GM23338 (cell line): ENCODE measurements around the gene ABHD16A. TPM values are rescaled to one million over a fixed set of nuclear protein-coding genes. Genes with fewer than 3 reads are reported as not detected.

Experiments
- ATAC-seq: fragments of 200-7000 bp; cut with Tn5 transposase; 3 replicates; pipeline ENCODE4 v1.9.1; 2020
- DNase-seq: peaks from one replicate; pipeline ENCODE4 v3.0.0-alpha.2; 2015; ENCODE audit warnings: low spot score
- H2AFZ ChIP-seq: fragments of 200-600 bp; sonication (generic); 2 replicates; pipeline ENCODE4 v1.8.0; 2016; ENCODE audit warnings: antibody characterized with exemption, mild to moderate bottlenecking, moderate library complexity
- H3F3A ChIP-seq: fragments of 200-600 bp; sonication (generic); replicated peaks from 2 replicates; pipeline ENCODE4 v1.8.0; 2017; ENCODE audit warnings: antibody characterized with exemption, mixed run types, low read depth
- H3K27ac ChIP-seq: fragments of 200-600 bp; sonication (generic); 2 replicates; pipeline ENCODE4 v1.6.1; 2016; ENCODE audit warnings: low read depth
- H3K27me3 ChIP-seq: fragments of 200-600 bp; sonication (generic); 2 replicates; pipeline ENCODE4 v1.8.0; 2016; ENCODE audit warnings: mild to moderate bottlenecking, mixed run types, moderate library complexity; ENCODE audit not compliant: insufficient read depth
- H3K36me3 ChIP-seq: fragments of 200-600 bp; sonication (generic); 2 replicates; pipeline ENCODE4 v1.8.0; 2016; ENCODE audit warnings: mild to moderate bottlenecking; ENCODE audit not compliant: insufficient read depth
- H3K4me1 ChIP-seq: fragments of 200-600 bp; sonication (generic); 2 replicates; pipeline ENCODE4 v1.8.0; 2016; ENCODE audit warnings: mild to moderate bottlenecking, moderate library complexity; ENCODE audit not compliant: insufficient read depth
- H3K4me2 ChIP-seq: fragments of 200-600 bp; sonication (generic); 2 replicates; pipeline ENCODE4 v1.7.1; 2017; ENCODE audit warnings: mixed run types
- H3K4me3 ChIP-seq: fragments of 200-600 bp; sonication (generic); 2 replicates; pipeline ENCODE4 v1.6.1; 2016; ENCODE audit warnings: mixed run types
- H3K79me2 ChIP-seq: fragments of 200-600 bp; sonication (generic); replicated peaks from 2 replicates; pipeline ENCODE4 v1.8.0; 2017; ENCODE audit warnings: mild to moderate bottlenecking; ENCODE audit not compliant: insufficient read depth
- H3K9me2 ChIP-seq: fragments of 200-600 bp; sonication (generic); 2 replicates; pipeline ENCODE4 v1.8.0; 2017; ENCODE audit not compliant: insufficient read depth
- H4K20me1 ChIP-seq: fragments of 200-600 bp; sonication (generic); replicated peaks from 2 replicates; pipeline ENCODE4 v1.8.0; 2017; ENCODE audit warnings: mild to moderate bottlenecking; ENCODE audit not compliant: insufficient read depth
- H3K27ac Mint-ChIP-seq: 2 replicates; pipeline ENCODE4 v1.8.0; 2020; ENCODE audit warnings: inconsistent platforms, mild to moderate bottlenecking, moderate library complexity, mixed read lengths
- H3K27me3 Mint-ChIP-seq: 3 replicates; pipeline ENCODE4 v1.8.0; 2022; ENCODE audit warnings: low read depth, mild to moderate bottlenecking, moderate library complexity, mixed read lengths, inconsistent platforms; ENCODE audit not compliant: insufficient read depth, poor library complexity
- H3K36me3 Mint-ChIP-seq: 3 replicates; pipeline ENCODE4 v1.8.0; 2021; ENCODE audit warnings: low read depth, mild to moderate bottlenecking, inconsistent platforms, moderate library complexity, mixed read lengths
- H3K4me1 Mint-ChIP-seq: 3 replicates; pipeline ENCODE4 v1.8.0; 2020; ENCODE audit warnings: mild to moderate bottlenecking, inconsistent platforms, mixed read lengths
- H3K4me3 Mint-ChIP-seq: 3 replicates; pipeline ENCODE4 v1.8.0; 2021; ENCODE audit warnings: moderate library complexity, mild to moderate bottlenecking, inconsistent platforms, mixed read lengths
- H3K9me3 Mint-ChIP-seq: 3 replicates; pipeline ENCODE4 v1.8.0; 2020; ENCODE audit warnings: moderate library complexity, mild to moderate bottlenecking, inconsistent platforms, mixed read lengths
- ETS1 ChIP-seq: IDR thresholded peaks from 2 replicates; pipeline ENCODE4 v1.6.1; 2016; ENCODE audit warnings: antibody characterized with exemption
- EZH2 ChIP-seq: fragments of 200-600 bp; sonication (generic); IDR thresholded peaks from one replicate; pipeline ENCODE4 v1.8.0; 2017; ENCODE audit warnings: antibody characterized with exemption, mild to moderate bottlenecking, low read depth; ENCODE audit not compliant: unreplicated experiment
- REST ChIP-seq: IDR thresholded peaks from one replicate; pipeline ENCODE4 v1.6.1; 2018; ENCODE audit warnings: antibody characterized with exemption; ENCODE audit not compliant: unreplicated experiment
- ZNF114 ChIP-seq: fragments of 250-450 bp; sonication (Bioruptor Pico); IDR thresholded peaks from 2 replicates; pipeline ENCODE4 v1.5.0; 2020; ENCODE audit warnings: mild to moderate bottlenecking, moderate library complexity
- ZNF462 ChIP-seq: fragments of 250-450 bp; sonication (Bioruptor Pico); IDR thresholded peaks from 2 replicates; pipeline ENCODE4 v1.5.0; 2020; ENCODE audit warnings: mild to moderate bottlenecking, moderate library complexity
- polyA plus RNA-seq: library from polyadenylated mRNA; unstranded; fragments of >200 nt; fragmentation: Nextera tagmentation; extraction: Ambion mirVana; gene quantifications from 2 replicates; pipeline ENCODE4 v1.2.1, GENCODE V29; 2016
- total RNA-seq: library from RNA; depleted of rRNA; stranded (reverse); fragments of >200 nt; shearing (Covaris generic); gene quantifications from 2 replicates; pipeline ENCODE4 v1.2.3, GENCODE V29; 2014

Gene ABHD16A
- total and polyA plus RNA-seq, 2 experiments from 2014 or later = 26.9 to 37.0 TPM

GRCh38 chr6:31720196-31720770 is 17.2 kb upstream of the ABHD16A start:
- H2AFZ ChIP-seq = no peak overlapping the region
- DNase-seq (no peak), ATAC-seq (no peak)
- peaks cover 14% of the 10 kb centered on the region for H3K27me3 Mint-ChIP-seq
- H3K27ac ChIP-seq = no peak overlapping the region
- no peak overlapping the region for H3K27ac Mint-ChIP-seq
- H3K4me2 ChIP-seq = no peak overlapping the region
- H3K4me1 Mint-ChIP-seq = peaks cover 21% of the 10 kb centered on the region
- H4K20me1 ChIP-seq = no peaks in the 10 kb centered on the region
- TF ChIP-seq ZNF462 (no peak), ZNF114 (CRISPR knock-in tag) (no peak), EZH2 (no peak), ETS1 (no peak), REST (no peak)
- peaks cover 14% of the 10 kb centered on the region for H3K4me1 ChIP-seq
- H3K9me3 Mint-ChIP-seq = no peaks in the 10 kb centered on the region
- no peaks in the 10 kb centered on the region for H3F3A ChIP-seq
- H3K4me3 ChIP-seq = no peak overlapping the region
- no peaks in the 10 kb centered on the region for H3K9me2 ChIP-seq
- H3K36me3 Mint-ChIP-seq = no peaks in the 10 kb centered on the region; the same call in 2 of the 3 replicates
- H3K36me3 ChIP-seq = no peaks in the 10 kb centered on the region
- no peaks in the 10 kb centered on the region for H3K79me2 ChIP-seq
- H3K4me3 Mint-ChIP-seq = no peak overlapping the region
- no peaks in the 10 kb centered on the region for H3K27me3 ChIP-seq
